Stimulated activated CD8-positive, alpha-beta memory T cell treated with anti-CD3 and anti-CD28 coated beads, Interleukin-12 subunit alpha, Interleukin-12 subunit beta, amount 100 ng/mL, for 1 hour (primary cell): Measurements from ENCODE around the gene FRAT1.
"Not testable (repeated sequence)": the region's sequence is repeated elsewhere in the genome, so short reads cannot be mapped to it uniquely, and the experiment has no call there.

ENCODE experiments used
- DNase-seq: peaks from one replicate; pipeline ENCODE4 v3.0.0-alpha.2; 2020; ENCODE audit warnings: low read depth

FRAT1 gene

GRCh38 chr10:97334370-97335175 is 15.5 kb downstream of the FRAT1 start, which contains the start of gene FRAT2:
Gene FRAT2 (minus strand): TSS chr10:97334729. CDS start chr10:97334572, 157 bp downstream.
- peak; percentile 75 for DNase-seq

- no peak for DNase-seq
Observed at GRCh38 chr10:97335188-97335619, 16.1 kb downstream of the FRAT1 start.

DNA sequence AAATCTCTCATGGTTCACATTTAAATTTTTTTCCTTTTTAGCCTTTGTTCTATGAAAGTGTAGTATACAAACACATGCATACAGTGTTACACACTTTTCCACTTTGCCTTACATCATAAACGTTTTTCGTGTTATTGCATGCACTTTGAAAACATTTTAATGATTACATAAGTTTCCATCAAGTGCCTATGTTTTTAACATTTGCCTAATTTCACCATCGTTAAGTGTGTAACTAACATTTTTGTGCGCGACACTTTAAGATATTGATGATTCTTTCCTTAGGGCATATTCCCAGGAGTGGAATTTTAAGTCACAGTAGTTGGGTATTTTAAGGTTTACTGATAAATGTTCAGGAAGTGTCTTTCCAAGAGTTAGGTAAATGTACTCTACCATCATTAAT is 16.9 kb downstream of the FRAT1 start:
- no peak for DNase-seq

GRCh38 chr10:97336446-97336845 is 17.4 kb downstream of the FRAT1 start:
- no peak for DNase-seq

- DNase-seq = no peak
Observed at GRCh38 chr10:97336942-97337831, 18.1 kb downstream of the FRAT1 start.

DNA sequence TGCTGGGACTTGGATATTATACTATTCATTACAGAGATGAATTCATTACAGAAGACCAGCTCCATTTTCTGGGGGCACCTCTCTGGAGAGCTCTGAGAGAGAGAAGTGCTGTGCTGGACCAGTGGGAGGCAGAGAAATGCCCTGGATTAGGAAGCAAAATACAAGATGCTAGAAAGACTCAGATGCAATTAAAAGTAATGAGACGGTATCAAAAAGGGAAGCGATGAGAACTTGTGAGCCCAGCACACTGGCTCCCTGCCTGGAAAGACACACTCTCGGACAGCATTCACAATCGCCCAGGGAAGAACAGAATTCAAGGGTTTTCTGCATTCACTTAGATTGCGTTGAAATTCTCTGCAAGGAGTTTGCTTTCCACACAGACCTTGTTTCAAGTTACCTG is 19.0 kb downstream of the FRAT1 start:
- DNase-seq = no peak

GRCh38 chr10:97341416-97341815 is 22.3 kb downstream of the FRAT1 start:
- DNase-seq = no peak

DNA sequence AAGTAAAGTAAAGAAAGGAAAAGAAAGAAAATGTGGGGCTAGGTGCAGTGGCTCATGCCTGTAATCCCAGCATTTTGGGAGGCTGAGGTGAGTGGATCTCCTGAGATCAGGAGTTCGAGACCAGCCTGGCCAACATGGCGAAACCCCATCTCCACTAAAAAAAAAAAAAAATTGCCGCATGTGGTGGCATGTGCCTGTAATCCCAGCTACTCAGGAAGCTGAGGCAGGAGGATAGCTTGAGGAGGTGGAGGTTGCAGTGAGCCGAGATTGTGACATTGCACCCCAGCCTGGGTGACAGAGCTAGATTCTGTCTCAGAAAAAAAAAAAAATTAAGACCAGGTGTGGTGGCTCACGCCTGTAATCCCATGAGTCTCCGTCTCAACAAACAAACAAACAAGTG is 24.6 kb downstream of the FRAT1 start:
- DNase-seq = not testable (repeated sequence)

DNA sequence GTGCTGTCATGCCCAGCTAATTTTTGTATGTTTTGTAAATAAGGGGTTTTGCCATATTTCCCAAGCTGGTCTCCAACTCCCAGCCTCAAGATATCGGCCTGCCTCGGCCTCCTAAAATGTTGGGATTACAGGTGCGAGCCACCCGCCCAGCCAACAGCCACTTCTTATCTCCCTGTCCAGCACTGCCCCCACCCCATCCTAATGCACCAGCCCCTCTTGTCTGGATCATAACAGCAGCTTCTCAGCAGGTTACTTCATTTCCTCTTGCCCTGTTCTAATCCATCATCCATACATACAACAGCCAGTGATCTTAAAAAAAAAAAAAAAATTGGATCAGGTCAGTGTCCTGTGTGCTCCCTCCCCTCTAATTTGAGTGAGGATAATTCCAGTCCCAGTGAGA is 28.2 kb downstream of the FRAT1 start:
- DNase-seq = no peak

GRCh38 chr10:97349752-97350513 is 30.9 kb downstream of the FRAT1 start:
- DNase-seq = no peak

DNA sequence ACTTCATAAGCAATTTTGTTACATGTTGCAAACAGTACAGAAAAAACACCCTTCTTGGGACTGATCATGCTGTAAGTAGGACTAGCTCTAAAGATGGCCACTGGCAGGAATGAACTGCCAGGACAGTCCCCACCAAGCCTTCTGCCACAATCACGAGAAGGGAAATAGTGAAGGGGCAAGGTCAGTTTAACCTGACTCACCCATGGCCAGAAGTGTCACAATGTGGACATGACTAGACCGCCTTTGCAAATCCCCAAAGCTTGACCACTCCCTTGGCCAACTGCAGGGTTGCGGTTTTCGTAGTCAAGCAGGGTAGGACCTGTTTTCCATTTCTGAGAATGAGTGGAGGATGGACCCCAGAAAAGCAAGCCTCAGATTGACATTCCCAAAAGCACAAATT is 34.9 kb downstream of the FRAT1 start:
- DNase-seq = no peak

- no peak for DNase-seq
Observed at GRCh38 chr10:97355571-97355975, 36.5 kb downstream of the FRAT1 start.

- no peak for DNase-seq
Observed at GRCh38 chr10:97356318-97356914, 37.3 kb downstream of the FRAT1 start.

- DNase-seq = no peak
Observed at GRCh38 chr10:97356918-97357317, 37.8 kb downstream of the FRAT1 start.

DNA sequence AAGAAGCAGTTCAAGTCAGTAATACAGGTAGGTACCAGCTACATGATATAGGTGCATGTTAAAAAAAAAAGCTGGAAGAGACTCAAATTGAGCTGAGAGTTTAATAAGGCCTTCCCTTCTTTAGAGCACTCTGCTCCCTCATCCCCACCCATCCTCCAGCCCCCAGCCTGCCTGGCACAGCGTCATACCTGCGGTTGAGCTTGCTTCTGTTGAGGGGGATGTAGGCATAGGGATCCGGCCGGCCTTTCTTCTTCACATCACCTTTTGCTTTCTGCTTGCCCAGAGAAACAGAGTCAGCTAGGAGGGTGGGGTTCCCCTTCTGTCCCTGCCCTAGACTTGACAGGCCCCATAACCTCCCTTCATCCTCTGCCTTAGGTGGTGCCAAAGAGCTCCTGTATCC is 39.3 kb downstream of the FRAT1 start:
- no peak for DNase-seq

DNA sequence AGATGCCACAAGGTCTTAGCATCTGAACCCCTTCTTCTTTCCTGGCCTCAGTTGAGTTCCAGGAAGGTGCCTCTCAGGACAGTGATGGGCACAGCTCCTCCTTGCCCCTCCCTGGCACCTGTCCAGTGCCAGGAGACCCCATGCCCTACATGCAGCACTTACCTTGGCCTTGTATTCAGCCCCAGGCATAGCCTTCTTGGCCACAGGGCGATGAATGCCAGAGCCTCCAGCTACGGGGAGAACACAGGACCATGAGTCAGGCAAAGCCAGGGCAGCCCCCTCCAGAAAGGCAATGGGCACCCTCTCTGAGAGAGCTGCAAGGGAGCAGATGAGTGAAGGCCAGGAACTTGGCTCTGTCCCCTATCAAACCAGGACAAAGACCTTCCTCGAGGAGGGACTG is 39.7 kb downstream of the FRAT1 start:
- no peak for DNase-seq

DNA sequence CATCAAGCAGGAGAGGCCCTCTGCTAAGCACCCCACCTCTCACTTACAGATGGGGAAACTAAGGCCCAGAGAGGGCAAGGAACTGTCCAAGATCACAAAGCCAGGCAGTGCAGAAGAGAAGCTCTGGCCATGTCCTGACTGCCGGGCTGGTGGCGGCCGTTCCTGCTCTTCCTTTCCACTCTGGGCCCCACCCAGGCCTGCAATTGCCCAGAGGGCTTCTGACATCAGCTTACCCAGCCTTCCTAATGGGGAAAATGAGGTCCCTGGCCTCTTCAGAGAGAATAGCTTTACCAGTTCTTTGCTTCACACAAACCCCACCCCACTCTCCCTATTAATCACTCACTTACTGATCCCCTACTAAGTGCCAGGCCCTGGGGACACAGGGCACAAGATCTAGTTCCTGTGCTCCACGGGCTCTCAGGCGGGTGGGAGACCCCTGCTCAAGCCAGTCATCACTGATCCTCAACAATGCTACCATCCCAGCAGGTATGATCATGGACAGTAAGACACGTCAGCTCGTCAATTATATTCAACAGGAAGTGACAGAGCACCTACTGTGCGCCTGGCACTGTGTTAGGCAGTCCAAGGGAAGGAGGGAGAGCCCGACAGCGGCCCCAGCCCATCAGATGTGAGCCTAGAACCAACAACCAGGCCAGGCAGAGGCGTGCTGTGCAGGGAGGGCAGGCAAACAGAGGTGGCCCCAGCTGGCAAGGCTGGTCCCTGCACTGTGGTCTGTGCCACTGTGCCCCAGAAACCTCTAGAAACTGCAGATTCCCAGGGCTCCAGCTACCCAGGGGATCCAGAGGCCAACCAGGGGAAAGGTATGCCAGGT is 41.9 kb downstream of the FRAT1 start:
- DNase-seq = no peak

DNA sequence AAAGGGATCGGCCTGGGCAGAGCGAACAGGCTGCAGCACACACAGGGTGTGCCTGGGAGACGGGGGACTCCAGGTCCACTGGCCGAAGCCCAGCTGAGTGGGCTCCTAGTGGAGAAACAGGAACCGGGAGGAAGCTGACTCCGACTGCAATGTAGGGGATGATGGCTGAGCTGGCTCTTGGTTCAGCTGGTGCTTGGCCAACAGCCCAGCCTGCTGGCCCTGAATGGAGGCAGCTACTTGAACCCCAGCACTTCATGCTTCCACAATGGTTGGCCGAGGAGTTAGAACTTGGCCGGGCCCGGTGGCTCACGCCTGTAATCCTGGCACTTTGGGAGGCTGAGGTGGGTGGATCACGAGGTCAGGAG is 42.4 kb downstream of the FRAT1 start:
- DNase-seq = no peak

- no peak for DNase-seq
Observed at GRCh38 chr10:97362310-97363033, 43.4 kb downstream of the FRAT1 start.

GRCh38 chr10:97363071-97363470 is 44.0 kb downstream of the FRAT1 start:
- DNase-seq = no peak
